ENCODE results near the gene COL27A1.
"Not testable (repeated sequence)": the region's sequence is repeated elsewhere in the genome, so short reads cannot be mapped to it uniquely, and the experiment has no call there.

The COL27A1 gene

GRCh38 chr9:114320710-114321109 lies 165.4 kb downstream of the COL27A1 start:
- not testable (repeated sequence) for H3K4me2 ChIP-seq (ENCODE audit: low read length); H3K4me3 ChIP-seq (ENCODE audit: low read length); H3K9ac ChIP-seq (ENCODE audit: low read depth, low read length); H3K36me3 ChIP-seq (ENCODE audit: insufficient read depth, low read length); H3K27me3 ChIP-seq (ENCODE audit: control insufficient read depth, insufficient read depth, low read length); H3K9me3 ChIP-seq (replicated peaks; ENCODE audit: low read length)
- H3K4me1 ChIP-seq (ENCODE audit: control insufficient read depth, insufficient read depth, low read length) = peaks cover 11% of the 10 kb centered on the region

GRCh38 chr9:114321759-114322158 lies 166.4 kb downstream of the COL27A1 start:
- Histone ChIP-seq H3K4me1 (ENCODE audit: control insufficient read depth, insufficient read depth, low read length) (peaks cover 11% of the 10 kb centered on the region), H3K4me2 (ENCODE audit: low read length) (no peak overlapping the region), H3K27me3 (ENCODE audit: control insufficient read depth, insufficient read depth, low read length) (no peaks in the 10 kb centered on the region), H3K36me3 (ENCODE audit: insufficient read depth, low read length) (no peaks in the 10 kb centered on the region), H3K9ac (ENCODE audit: low read depth, low read length) (no peak overlapping the region), H3K4me3 (ENCODE audit: low read length) (no peak overlapping the region), H3K9me3 (replicated peaks; ENCODE audit: low read length) (no peaks in the 10 kb centered on the region)

DNA sequence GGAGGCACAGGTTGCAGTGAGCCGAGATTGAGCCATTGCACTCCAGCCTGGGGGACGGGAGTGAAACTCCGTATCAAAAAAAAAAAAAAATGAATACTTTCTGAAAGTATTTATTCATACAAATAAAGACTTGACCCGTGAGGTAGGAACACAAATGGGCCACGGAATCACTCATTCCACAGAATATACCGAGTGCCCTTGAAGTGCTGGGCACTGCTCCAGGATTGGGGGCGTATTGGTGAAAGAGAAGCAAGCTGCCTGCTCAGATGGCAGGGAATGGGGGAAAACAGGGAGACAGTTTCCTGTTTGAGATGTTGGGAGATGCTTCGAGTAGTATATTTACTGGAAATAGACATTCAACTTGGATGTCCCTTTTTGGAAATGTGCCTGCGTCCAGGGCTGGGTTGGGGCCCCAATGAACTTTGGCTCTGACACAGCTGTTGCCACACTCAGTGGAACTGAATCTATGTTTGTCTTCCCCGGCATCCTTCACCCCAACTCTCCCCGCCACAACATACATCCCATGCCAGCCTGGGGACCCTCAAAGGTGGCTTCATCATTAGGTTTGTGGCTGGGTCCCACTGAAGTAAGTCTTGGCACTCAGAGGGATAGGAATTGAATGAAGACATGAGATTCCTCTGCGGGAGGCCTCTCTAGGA lies 167.0 kb downstream of the COL27A1 start:
- not testable (repeated sequence) for H3K9me3 ChIP-seq (replicated peaks; ENCODE audit: low read length); H3K36me3 ChIP-seq (ENCODE audit: insufficient read depth, low read length); H3K9ac ChIP-seq (ENCODE audit: low read depth, low read length); H3K27me3 ChIP-seq (ENCODE audit: control insufficient read depth, insufficient read depth, low read length); H3K4me3 ChIP-seq (ENCODE audit: low read length); H3K4me2 ChIP-seq (ENCODE audit: low read length)
- H3K4me1 ChIP-seq (ENCODE audit: control insufficient read depth, insufficient read depth, low read length) = peaks cover 11% of the 10 kb centered on the region

- peaks cover 11% of the 10 kb centered on the region for H3K4me1 ChIP-seq (ENCODE audit: control insufficient read depth, insufficient read depth, low read length)
- H3K4me3 ChIP-seq (ENCODE audit: low read length); H3K9ac ChIP-seq (ENCODE audit: low read depth, low read length); H3K4me2 ChIP-seq (ENCODE audit: low read length); H3K9me3 ChIP-seq (replicated peaks; ENCODE audit: low read length); H3K36me3 ChIP-seq (ENCODE audit: insufficient read depth, low read length); H3K27me3 ChIP-seq (ENCODE audit: control insufficient read depth, insufficient read depth, low read length): not testable (repeated sequence)
These were observed 167.6 kb downstream of the COL27A1 start, which contains the start of gene ORM1 for GRCh38 chr9:114322831-114323531. ORM1 (plus strand) TSS chr9:114323098; CDS start chr9:114323134, 36 bp downstream.

GRCh38 chr9:114323849-114324248 lies 168.5 kb downstream of the COL27A1 start:
- H3K9me3 ChIP-seq (replicated peaks; ENCODE audit: low read length); H3K36me3 ChIP-seq (ENCODE audit: insufficient read depth, low read length); H3K27me3 ChIP-seq (ENCODE audit: control insufficient read depth, insufficient read depth, low read length); H3K9ac ChIP-seq (ENCODE audit: low read depth, low read length); H3K4me2 ChIP-seq (ENCODE audit: low read length); H3K4me3 ChIP-seq (ENCODE audit: low read length): not testable (repeated sequence)
- peaks cover 11% of the 10 kb centered on the region for H3K4me1 ChIP-seq (ENCODE audit: control insufficient read depth, insufficient read depth, low read length)

DNA sequence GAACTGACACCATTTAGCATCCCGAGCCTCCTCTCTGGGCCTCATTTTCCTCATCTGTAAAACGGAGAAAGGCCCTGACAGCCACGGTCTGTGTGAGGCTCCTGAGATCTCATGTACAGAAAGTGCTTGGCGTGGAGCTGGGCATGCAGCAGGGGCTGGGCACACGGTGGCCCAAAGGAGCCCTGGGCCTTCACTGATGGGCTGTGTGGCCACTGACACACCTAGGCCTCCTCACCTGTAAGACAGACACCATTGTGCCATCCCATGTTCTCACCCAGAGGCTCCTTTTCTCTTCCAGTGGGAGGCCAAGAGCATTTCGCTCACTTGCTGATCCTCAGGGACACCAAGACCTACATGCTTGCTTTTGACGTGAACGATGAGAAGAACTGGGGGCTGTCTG lies 169.2 kb downstream of the COL27A1 start:
- H3K4me1 ChIP-seq (ENCODE audit: control insufficient read depth, insufficient read depth, low read length) = peaks cover 11% of the 10 kb centered on the region
- H3K4me2 ChIP-seq (ENCODE audit: low read length) = no peak overlapping the region

GRCh38 chr9:114324965-114325364 lies 169.6 kb downstream of the COL27A1 start:
- not testable (repeated sequence) for H3K9ac ChIP-seq (ENCODE audit: low read depth, low read length); H3K9me3 ChIP-seq (replicated peaks; ENCODE audit: low read length); H3K4me3 ChIP-seq (ENCODE audit: low read length); H3K27me3 ChIP-seq (ENCODE audit: control insufficient read depth, insufficient read depth, low read length); H3K36me3 ChIP-seq (ENCODE audit: insufficient read depth, low read length); H3K4me2 ChIP-seq (ENCODE audit: low read length)
- H3K4me1 ChIP-seq (ENCODE audit: control insufficient read depth, insufficient read depth, low read length) = peaks cover 11% of the 10 kb centered on the region

More for the DNA sequence above, 169.2 kb downstream of the COL27A1 start:
- H3K4me3 ChIP-seq (ENCODE audit: low read length) = no peak overlapping the region
- H3K36me3 ChIP-seq (ENCODE audit: insufficient read depth, low read length) = no peaks in the 10 kb centered on the region
- no peak overlapping the region for H3K9ac ChIP-seq (ENCODE audit: low read depth, low read length)
- H3K27me3 ChIP-seq (ENCODE audit: control insufficient read depth, insufficient read depth, low read length) = peaks cover 3% of the 10 kb centered on the region
- no peaks in the 10 kb centered on the region for H3K9me3 ChIP-seq (replicated peaks; ENCODE audit: low read length)

- not testable (repeated sequence) for H3K36me3 ChIP-seq (ENCODE audit: insufficient read depth, low read length); H3K9ac ChIP-seq (ENCODE audit: low read depth, low read length); H3K27me3 ChIP-seq (ENCODE audit: control insufficient read depth, insufficient read depth, low read length); H3K9me3 ChIP-seq (replicated peaks; ENCODE audit: low read length); H3K4me2 ChIP-seq (ENCODE audit: low read length); H3K4me3 ChIP-seq (ENCODE audit: low read length)
- H3K4me1 ChIP-seq (ENCODE audit: control insufficient read depth, insufficient read depth, low read length) = peaks cover 11% of the 10 kb centered on the region
These were observed 170.4 kb downstream of the COL27A1 start for GRCh38 chr9:114325684-114326254.

GRCh38 chr9:114327749-114328148 lies 172.4 kb downstream of the COL27A1 start:
- Histone ChIP-seq H3K27me3 (ENCODE audit: control insufficient read depth, insufficient read depth, low read length) (peaks cover 19% of the 10 kb centered on the region), H3K4me2 (ENCODE audit: low read length) (no peak overlapping the region), H3K4me3 (ENCODE audit: low read length) (no peak overlapping the region), H3K9ac (ENCODE audit: low read depth, low read length) (no peak overlapping the region), H3K9me3 (replicated peaks; ENCODE audit: low read length) (no peaks in the 10 kb centered on the region), H3K36me3 (ENCODE audit: insufficient read depth, low read length) (no peaks in the 10 kb centered on the region), H3K4me1 (ENCODE audit: control insufficient read depth, insufficient read depth, low read length) (no peaks in the 10 kb centered on the region)

GRCh38 chr9:114328357-114328820 lies 173.1 kb downstream of the COL27A1 start:
- not testable (repeated sequence) for H3K4me3 ChIP-seq (ENCODE audit: low read length); H3K4me2 ChIP-seq (ENCODE audit: low read length); H3K36me3 ChIP-seq (ENCODE audit: insufficient read depth, low read length); H3K9me3 ChIP-seq (replicated peaks; ENCODE audit: low read length); H3K4me1 ChIP-seq (ENCODE audit: control insufficient read depth, insufficient read depth, low read length); H3K9ac ChIP-seq (ENCODE audit: low read depth, low read length)
- H3K27me3 ChIP-seq (ENCODE audit: control insufficient read depth, insufficient read depth, low read length) = peaks cover 19% of the 10 kb centered on the region

GRCh38 chr9:114328937-114329624 lies 173.7 kb downstream of the COL27A1 start:
- not testable (repeated sequence) for H3K4me3 ChIP-seq (ENCODE audit: low read length); H3K4me1 ChIP-seq (ENCODE audit: control insufficient read depth, insufficient read depth, low read length); H3K9me3 ChIP-seq (replicated peaks; ENCODE audit: low read length); H3K4me2 ChIP-seq (ENCODE audit: low read length); H3K36me3 ChIP-seq (ENCODE audit: insufficient read depth, low read length); H3K9ac ChIP-seq (ENCODE audit: low read depth, low read length)
- peaks cover 19% of the 10 kb centered on the region for H3K27me3 ChIP-seq (ENCODE audit: control insufficient read depth, insufficient read depth, low read length)

Measured in skeletal muscle satellite cell (primary cell).